Globus pallidus (tissue), 1 donor: ENCODE measurements around the gene RALGPS1.

ENCODE experiments used
- DNase-seq: peaks from one replicate; pipeline ENCODE4 v3.0.0-alpha.2; 2015; ENCODE audit warnings: low spot score

RALGPS1 gene

GRCh38 chr9:126955811-126956210 is 41.2 kb downstream of the RALGPS1 start:
- peak; percentile 41 for DNase-seq

- DNase-seq = no peak
Observed at GRCh38 chr9:126956917-126957686, 42.5 kb downstream of the RALGPS1 start.

DNA sequence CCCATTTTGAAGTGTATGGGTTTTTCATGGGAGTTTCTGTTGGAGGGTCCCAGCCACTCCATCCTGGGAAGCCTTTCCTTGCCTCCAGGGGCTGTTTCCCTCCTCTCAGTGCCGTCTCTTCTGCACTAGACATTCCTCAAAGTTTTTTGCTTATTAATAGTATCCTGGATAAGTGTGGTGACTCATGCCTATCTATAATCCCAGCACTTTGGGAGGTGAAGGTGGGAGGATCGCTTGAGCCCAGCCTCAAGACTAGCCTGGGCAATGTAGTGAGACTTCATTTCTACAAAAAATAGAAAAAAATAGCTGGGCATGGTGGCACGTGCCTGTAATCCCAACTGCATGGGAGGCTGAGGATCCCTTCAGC is 43.1 kb downstream of the RALGPS1 start:
- DNase-seq = no peak

DNA sequence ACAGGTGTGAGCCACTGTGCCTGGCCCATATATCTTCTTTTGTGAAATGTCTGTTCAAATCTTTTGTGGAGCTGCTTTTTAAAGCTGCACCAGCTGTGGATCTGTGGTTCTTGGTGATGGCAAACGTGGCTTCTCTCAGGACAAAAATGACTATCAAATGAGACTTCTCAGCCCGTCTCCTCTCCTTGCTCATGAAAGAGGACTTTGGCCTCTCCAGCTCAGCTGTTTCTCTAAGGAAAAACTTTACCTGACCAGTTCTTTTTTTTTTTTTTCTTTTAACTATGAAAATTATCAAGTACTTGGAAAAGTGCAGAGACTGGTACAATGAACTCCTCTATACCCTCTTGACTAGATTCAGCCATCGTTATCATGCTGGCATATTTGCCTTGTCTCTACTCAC is 44.8 kb downstream of the RALGPS1 start:
- DNase-seq = no peak

DNA sequence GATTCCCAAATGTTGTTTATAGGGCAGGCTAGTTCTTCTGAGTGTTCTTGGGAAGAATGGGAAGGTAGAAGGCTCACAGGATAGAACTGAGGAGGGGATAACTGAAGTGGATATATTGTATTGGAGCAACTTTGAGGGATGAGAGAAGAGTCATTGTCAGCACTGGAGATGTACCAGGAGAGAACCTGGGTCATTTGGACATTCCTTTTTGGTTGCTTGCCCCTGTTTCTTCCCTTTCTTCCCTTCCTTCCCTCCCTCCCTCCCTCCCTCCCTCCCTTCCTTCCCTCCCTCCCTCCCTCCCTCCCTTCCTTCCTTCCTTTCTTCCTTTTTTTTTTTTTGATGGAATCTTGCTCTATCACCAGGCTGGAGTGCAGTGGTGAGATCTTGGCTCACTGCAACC is 45.3 kb downstream of the RALGPS1 start:
- DNase-seq = no peak

DNA sequence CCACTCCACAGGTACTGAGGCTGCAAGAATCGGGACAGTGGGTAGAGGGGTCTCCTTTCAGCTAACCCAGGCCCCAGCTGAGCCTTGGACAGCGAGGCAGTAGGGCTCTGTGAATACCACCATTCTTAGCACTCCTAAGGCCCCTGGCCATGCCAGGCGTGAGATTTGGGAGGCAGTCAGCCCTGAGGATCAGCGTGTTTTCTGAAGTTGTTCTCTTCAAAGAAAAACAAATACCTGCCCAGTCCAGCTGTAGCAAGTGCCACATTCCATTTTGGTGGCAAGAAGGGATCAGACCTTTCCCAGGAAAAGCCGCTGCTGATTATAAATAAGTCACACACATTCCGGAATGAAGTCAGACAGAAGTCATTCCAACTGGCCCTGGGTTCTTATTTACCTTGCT is 47.8 kb downstream of the RALGPS1 start:
- no peak for DNase-seq

DNA sequence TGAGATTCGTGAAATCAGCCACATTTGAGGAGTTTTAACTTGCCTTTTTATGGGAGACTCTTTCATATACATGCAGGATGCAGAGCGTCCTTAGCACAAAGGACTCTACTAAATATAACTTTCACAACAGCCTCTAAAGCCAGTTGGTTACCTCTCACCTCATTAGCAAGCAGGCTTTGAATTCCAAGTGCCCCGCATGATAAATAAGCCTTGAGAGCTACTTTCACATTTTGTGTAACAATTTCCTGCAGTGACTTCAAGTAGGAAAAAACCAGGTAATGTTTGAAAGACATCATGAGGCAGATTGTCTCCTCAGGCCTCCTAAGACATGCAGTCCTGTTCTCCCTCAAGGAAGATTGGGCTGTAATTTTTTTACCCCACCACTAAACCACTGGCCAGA is 50.5 kb downstream of the RALGPS1 start:
- no peak for DNase-seq

- peak; percentile 66 for DNase-seq
Observed at GRCh38 chr9:126965541-126966428, 51.2 kb downstream of the RALGPS1 start.

DNA sequence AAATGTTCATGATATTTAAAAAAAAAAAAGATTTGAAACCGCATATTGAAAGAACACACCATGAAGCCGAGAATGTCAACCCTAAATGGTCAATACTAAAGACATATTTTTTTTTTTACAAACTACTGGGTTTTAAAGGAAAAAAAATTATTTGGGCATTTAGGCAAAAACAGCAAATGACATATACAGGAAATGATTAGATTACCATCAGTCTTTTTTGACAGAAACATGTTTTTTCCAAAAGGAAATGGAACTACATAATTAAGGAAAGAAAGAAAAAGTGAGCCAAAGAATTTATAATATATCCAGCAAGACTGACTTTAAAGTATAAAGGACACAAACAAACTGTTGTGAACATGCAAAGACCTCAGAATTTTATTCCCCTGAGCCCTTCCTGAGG is 56.7 kb downstream of the RALGPS1 start:
- no peak for DNase-seq

DNA sequence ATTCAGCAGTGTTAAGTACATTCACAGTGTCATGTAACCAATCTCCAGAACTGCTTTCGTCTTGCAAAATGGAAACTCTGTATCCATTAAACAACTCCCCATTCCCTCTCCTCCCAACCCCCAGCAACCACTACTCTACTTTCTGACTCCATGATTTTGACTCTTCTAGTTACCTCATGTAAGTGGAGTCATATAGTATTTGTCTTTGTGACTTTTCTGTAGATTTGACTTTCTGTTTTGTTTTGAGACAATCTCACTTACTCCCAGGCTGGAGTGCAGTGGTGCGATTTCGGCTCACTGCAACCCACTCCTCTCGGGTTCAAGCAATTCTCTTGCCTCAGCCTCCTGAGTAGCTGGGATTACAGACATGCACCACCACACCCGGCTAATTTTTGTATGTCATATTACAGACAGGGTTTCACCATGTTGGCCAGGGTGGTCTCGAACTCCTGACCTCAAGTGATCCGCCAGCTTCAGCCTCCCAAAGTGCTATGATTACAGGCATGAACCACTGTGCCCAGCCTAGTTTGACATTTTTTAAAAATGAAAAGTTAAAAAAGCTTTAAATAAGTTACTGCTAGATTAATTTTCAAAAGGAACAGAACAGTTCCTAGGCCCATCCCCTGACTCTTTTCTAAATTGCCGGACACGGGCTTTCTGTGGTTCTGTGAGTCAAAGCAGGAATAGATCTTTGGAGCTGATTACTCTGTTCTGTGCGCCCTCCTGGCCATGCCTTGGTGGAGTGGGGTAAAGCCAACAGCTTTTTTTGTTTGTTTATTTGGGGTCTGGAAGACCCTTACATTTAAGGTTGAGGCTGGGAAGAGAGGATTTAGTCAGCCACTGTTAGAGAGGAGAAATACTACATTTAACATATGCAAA is 59.3 kb downstream of the RALGPS1 start:
- DNase-seq = no peak

- no peak for DNase-seq
Observed at GRCh38 chr9:126974594-126974993, 60.0 kb downstream of the RALGPS1 start.

GRCh38 chr9:126975327-126976220 is 61.0 kb downstream of the RALGPS1 start:
- no peak for DNase-seq

- no peak for DNase-seq
Observed at GRCh38 chr9:126979461-126979860, 64.9 kb downstream of the RALGPS1 start.

- DNase-seq = no peak
Observed at GRCh38 chr9:126980231-126980630, 65.6 kb downstream of the RALGPS1 start.

DNA sequence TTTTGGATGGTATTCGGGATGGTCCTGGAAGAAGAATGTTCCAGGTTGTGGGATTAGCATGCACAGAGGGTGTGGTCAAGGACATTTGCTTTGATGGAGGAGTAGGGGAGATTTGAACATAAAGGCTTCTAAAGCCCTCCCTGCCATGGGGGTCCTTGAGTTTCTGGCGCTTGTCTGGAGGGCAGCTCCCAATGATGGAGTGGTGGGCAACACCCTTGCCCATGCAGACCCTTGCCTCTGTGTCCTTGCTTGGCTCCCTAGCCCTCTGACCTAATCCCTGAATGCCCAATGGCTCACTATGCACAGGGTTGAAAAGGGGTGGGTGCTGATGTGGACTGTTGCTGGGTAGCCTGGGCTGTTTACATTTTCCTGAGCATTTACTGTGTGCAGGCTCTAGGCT is 66.6 kb downstream of the RALGPS1 start:
- DNase-seq = no peak

DNA sequence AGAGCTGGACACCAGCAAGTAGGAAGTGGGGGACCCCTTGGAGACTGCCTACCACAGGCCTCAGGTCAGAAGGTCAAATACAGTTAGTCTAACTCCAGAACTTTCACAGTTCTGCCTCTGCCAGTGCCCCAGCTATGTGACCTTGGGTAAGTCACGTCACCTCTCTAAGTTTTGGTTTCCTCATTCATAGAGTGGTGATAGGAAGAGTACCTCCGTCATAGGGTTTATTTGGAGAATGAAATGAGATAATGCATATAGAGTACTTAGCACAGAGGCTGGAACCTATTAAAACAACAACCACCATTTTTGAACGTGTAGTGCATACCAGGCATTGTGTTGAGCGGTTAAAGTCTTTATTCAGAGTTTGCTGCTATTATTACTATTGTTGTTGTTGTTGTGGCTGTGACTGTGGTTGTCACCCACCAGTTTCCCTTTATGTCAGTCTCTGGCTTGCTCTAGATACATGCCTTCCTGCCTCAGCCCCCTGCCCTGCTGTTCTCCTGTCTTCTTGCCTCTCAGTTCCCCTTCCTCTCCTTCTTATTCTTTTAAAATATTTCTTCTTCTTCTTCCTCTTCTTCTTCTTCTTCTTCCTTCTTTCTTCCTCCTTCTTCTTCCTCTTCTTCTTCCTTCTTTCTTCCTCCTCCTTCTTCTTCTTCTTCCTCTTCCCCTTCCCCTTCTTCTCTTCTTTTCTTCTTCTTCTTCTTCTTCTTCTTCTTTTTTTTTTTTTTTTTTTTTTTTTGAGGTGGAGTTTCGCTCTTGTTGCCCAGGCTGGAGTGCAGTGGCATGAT is 67.8 kb downstream of the RALGPS1 start:
- DNase-seq = no peak

- no peak for DNase-seq
Observed at GRCh38 chr9:126983767-126984166, 69.2 kb downstream of the RALGPS1 start.

GRCh38 chr9:126984969-126985368 is 70.4 kb downstream of the RALGPS1 start:
- no peak for DNase-seq

GRCh38 chr9:126985870-126986498 is 71.4 kb downstream of the RALGPS1 start:
- DNase-seq = peak; percentile 43

GRCh38 chr9:126986506-126986951 is 71.9 kb downstream of the RALGPS1 start:
- no peak for DNase-seq
